Astrocyte (in vitro differentiated cells and primary cell): ENCODE data around the gene DNAH6.

Source experiments
- CTCF ChIP-seq: IDR thresholded peaks from 2 replicates; pipeline ENCODE4 v1.5.1; 2011; ENCODE audit warnings: low read depth, mild to moderate bottlenecking, inconsistent platforms, low read length, moderate library complexity; ENCODE audit not compliant: insufficient read depth
- EZH2 ChIP-seq: IDR thresholded peaks from 2 replicates; pipeline ENCODE4 v1.6.1; 2012; ENCODE audit warnings: mild to moderate bottlenecking, low read length, inconsistent platforms; ENCODE audit not compliant: insufficient read depth

- TF ChIP-seq EZH2: no peak
- TF ChIP-seq CTCF: peak; percentile 83
Observed at GRCh38 chr2:84631047-84631446, 114.7 kb downstream of the DNAH6 start.
